Measurements from ENCODE around the gene CEP170B. TPM values are rescaled to one million over a fixed set of nuclear protein-coding genes. Genes with fewer than 3 reads are reported as not detected.
"Not testable (repeated sequence)": the region's sequence is repeated elsewhere in the genome, so short reads cannot be mapped to it uniquely, and the experiment has no call there.

CEP170B gene
- total RNA-seq, 1 donor from 2014 or later = 3.8 TPM

DNA sequence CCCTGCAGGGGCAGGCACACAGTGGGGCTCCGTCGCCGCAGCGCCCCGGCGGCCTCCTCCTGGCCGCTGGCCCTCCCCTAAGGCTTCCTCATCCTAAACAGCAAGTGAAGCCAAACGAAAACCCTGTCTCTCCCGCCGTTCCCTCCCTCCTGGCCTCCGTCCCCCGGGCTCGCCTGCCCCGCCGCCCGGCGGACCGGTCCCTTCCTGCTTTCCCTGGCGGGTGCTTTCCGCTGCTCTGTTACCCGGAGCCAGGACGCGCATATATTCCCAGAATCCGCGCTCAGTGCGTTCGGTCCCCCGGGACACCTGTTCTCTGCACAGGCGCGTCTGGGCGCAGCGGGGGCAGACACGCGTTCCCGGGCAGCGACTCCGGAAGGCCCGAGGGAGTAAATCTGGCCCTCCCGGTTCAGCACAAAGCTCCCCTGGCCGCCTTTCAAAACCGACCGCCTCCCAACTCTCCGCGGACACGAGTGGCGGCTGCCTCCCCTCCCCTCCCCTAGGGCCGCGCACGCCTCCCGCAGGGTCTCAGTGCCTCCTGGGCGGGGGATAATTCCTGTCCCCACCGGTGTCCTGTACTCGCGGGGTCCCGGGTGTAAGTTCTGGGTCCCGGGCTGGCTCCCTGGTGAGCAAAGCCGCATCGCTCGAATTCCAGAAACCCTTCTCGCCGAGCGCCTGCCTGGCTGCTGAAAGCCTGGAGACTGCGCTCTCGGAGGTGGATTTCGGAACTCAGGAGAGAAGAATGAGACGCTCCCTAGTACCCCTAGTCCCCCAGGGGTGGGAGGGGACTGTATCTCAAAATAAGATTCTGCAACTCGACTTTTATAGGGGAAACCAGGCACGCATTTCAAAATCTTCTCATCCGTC lies 21.4 kb upstream of the CEP170B start:
- intact Hi-C loops (cut with micrococcal nuclease) = no loop called here

GRCh38 chr14:104844306-104845032 lies 20.6 kb upstream of the CEP170B start:
- intact Hi-C loops (cut with micrococcal nuclease) = no loop called here

- intact Hi-C loops (cut with micrococcal nuclease) = no loop called here
Observed at GRCh38 chr14:104845033-104845666, 19.9 kb upstream of the CEP170B start.

GRCh38 chr14:104845834-104846441 lies 19.1 kb upstream of the CEP170B start:
- intact Hi-C loops (cut with micrococcal nuclease) = no loop called here

DNA sequence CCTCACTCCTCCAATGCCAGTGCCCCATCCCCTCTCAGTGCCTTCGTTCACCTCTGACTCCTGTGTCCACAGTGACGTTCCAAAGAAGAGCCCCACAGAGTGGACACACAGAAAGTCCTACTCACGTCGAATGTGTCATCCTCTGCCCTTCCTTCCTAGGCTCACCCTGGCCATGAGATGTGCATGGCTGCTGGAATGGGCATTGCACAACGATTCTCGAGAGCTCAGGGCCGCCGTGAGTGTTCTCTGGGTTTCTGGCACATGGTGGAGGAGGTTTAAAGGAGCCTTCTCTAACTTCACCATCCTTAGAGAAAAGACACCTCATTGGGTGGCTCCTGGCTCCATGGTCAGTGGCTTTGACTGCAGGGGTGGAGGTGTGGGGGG lies 12.8 kb upstream of the CEP170B start:
- intact Hi-C loops (cut with micrococcal nuclease) = no loop called here

GRCh38 chr14:104855532-104856090 lies 9.5 kb upstream of the CEP170B start:
- intact Hi-C loops (cut with micrococcal nuclease) = no loop called here

- intact Hi-C loops (cut with micrococcal nuclease) = no loop called here
Observed at GRCh38 chr14:104856157-104856868, 8.8 kb upstream of the CEP170B start.

- intact Hi-C loops (cut with micrococcal nuclease) = no loop called here
Observed at GRCh38 chr14:104856869-104857860, 7.9 kb upstream of the CEP170B start.

DNA sequence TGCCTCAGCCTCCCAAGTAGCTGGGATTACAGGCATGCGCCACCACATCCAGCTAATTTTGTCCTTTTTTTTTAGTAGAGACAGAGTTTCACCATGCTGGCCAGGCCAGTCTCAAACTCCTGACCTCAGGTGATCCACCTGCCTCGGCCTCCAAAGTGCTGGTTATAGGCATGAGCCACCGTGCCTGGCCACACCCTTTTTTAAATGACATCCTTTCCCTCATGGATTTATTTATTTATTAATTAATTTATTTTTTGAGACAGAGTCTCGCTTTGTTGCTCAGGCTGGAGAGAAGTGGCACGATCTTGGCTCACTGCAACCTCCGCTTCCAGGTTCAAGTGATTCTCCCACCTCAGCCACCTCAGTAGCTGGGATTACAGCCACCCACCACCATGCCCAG lies 7.1 kb upstream of the CEP170B start:
- intact Hi-C loops (cut with micrococcal nuclease) = not testable (repeated sequence)

- intact Hi-C loops (cut with micrococcal nuclease) = no loop called here
Observed at GRCh38 chr14:104858811-104859426, 6.1 kb upstream of the CEP170B start.

- intact Hi-C loops (cut with micrococcal nuclease) = no loop called here
Observed at GRCh38 chr14:104859900-104860299, 5.2 kb upstream of the CEP170B start.

- intact Hi-C loops (cut with micrococcal nuclease) = no loop called here
Observed at GRCh38 chr14:104860414-104860813, 4.7 kb upstream of the CEP170B start.

- intact Hi-C loops (cut with micrococcal nuclease) = no loop called here
Observed at GRCh38 chr14:104863131-104863862, 1.8 kb upstream of the CEP170B start.

DNA sequence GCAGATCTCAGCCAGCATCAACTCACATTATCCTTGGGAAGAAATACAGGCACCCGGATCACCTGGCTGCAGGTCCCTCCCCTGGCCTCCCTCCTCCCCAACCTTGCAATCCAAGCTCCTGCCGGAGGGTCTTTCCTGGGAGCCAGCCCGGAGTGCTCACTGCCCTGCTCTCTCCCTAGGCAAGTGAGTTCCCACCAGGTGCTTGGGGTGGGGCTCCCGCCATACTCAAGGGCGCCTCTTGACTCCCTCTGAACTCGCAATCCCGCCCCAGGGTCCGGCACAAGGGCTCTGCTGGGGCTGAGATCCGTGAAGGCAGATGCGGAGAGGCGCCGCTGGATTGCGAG lies 1.2 kb upstream of the CEP170B start:
- intact Hi-C loops (cut with micrococcal nuclease) = loop anchor here (2.0 kb wide), 1 partner anchor 37 kb away; no protein-coding TSS in a partner anchor

DNA sequence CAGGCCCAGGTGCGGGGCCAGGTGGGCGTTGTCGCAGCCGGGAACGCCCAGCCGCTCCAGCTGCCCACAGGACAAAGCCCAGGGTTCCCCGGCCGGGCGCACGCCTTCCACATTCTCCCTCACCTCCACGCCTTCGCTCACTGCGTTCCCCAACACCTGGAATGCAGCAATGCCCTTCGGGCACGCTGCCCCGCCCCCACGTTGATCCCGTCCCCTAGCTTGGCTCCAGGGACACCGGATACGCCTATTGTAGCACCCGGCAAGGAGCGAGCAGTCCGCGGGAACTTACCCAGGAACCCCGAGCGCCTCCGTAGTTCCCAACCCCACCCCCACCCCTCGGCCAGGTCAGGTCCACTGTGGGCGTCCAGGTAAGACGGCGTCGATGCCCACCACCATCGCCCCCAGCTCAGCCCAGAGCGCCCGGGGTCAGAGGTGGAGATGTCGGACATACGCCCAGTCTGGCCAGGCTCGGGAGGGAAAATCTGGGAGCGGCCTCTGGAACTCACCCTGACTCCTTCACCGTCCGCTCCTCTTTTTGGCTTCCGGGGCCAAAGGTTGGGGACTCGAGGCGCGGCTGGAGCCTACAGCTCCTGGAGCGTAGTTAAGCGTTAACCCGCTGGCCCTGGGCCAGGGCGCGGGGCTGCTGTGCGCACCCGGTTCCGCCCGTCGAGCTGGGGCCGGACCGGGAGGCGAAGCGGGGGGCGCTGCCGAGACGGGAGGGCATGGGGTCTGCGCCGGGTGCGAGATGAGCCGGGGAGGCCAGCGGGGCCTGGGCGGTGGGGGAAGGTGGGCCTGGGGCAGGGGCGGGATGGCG lies 594 bp upstream of the CEP170B start:
- intact Hi-C loops (cut with micrococcal nuclease) = loop anchor here (1.0 to 2.0 kb wide), 2 partner anchors 38 to 96 kb away; no protein-coding TSS in a partner anchor

- intact Hi-C loops (cut with micrococcal nuclease) = loop anchor here (1.0 to 2.0 kb wide), 2 partner anchors 39 to 98 kb away; no protein-coding TSS in a partner anchor
Observed at GRCh38 chr14:104865631-104866441, 768 bp downstream of the CEP170B start.

Measured in T-helper 2 cell treated with Interferon-gamma antibody and Interleukin-4, amounts not matched to agents 100 ng/mL and 5 ng/mL, for 36 hours (primary cell).